ENCODE data around the gene POLR1A.

GRCh38 chr2:86097913-86098312, 7.8 kb downstream of the POLR1A start:
- TF ChIP-seq POLR2A (IDR thresholded peaks at IDR 0.05), result no peak
- no peak for TF ChIP-seq CTCF (IDR thresholded peaks at IDR 0.05)
